Activated CD4-positive, alpha-beta T cell treated with anti-CD3 and anti-CD28 coated beads, Interleukin-2, amount 10 ng/mL, durations not matched to agents 7 days and 5 days (primary cell): Measurements from ENCODE around the gene MCF2L2. TPM values are rescaled to one million over a fixed set of nuclear protein-coding genes. Genes with fewer than 3 reads are reported as not detected.

Experiments
- CTCF ChIA-PET: fragments of 350-600 bp; sonication (Branson Sonifier 250); formaldehyde crosslinking; loops from one replicate; lab custom pipeline; 2021; ENCODE audit warnings: antibody characterized with exemption; lab: Charles Lee
- POLR2A ChIA-PET: fragments of 350-600 bp; sonication (Branson Sonifier 250); formaldehyde crosslinking; loops from one replicate; lab custom pipeline; 2021; ENCODE audit warnings: antibody characterized with exemption; lab: Charles Lee
- DNase-seq: peaks from one replicate; pipeline ENCODE4 v3.0.0-alpha.2; 2020
- H3K27ac Mint-ChIP-seq: one replicate; pipeline ENCODE4 v1.8.0; 2021; ENCODE audit warnings: mild to moderate bottlenecking, moderate library complexity, mixed read lengths
- H3K27me3 Mint-ChIP-seq: one replicate; pipeline ENCODE4 v1.8.0; 2021; ENCODE audit warnings: mixed read lengths
- H3K36me3 Mint-ChIP-seq: one replicate; pipeline ENCODE4 v1.8.0; 2021; ENCODE audit warnings: low read depth, mixed read lengths
- H3K4me1 Mint-ChIP-seq: one replicate; pipeline ENCODE4 v1.8.0; 2021; ENCODE audit warnings: mixed read lengths
- H3K4me3 Mint-ChIP-seq: one replicate; pipeline ENCODE4 v1.8.0; 2021; ENCODE audit warnings: mild to moderate bottlenecking, moderate library complexity, mixed read lengths
- H3K9me3 Mint-ChIP-seq: one replicate; pipeline ENCODE4 v1.8.0; 2021; ENCODE audit warnings: mixed read lengths
- total RNA-seq, 2 experiments: library from RNA; stranded (reverse); gene quantifications; one replicate each; pipeline ENCODE4 v1.2.3, GENCODE V29; 2021

MCF2L2 gene
- total RNA-seq, 2 experiments from 2014 or later: 3.6 to 5.4 TPM

DNA sequence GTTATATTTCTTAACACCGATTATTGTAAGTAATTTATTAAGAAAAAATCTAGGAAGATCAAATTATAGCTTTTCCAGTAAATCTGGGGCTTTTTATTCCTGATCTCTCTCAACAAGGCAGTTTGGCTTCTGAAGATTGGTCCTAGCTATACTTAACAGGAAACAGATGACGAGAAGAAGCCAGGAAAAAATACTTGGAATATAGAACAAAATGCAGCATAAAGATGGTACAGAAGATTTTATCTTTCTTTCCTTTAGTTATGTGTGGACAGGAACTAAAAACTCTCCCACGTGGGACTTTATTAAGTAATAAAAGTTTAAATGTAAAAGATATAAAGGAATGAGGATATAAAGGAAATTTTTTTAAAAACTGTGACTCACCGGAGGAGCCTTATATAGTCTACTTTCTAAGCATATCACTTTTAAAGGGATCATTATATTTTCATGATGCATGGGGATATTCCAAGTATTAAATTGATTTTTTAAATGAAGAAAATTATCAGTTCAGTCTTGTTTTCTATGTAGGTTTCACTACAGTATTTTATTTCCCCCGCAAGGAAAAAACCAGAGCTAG, 167.2 kb downstream of the MCF2L2 start:
- DNase-seq: no peak
- peaks cover 2% of the 10 kb centered on the region for H3K4me1 Mint-ChIP-seq
- H3K4me3 Mint-ChIP-seq: no peak overlapping the region
- no peak overlapping the region for H3K27ac Mint-ChIP-seq
- H3K36me3 Mint-ChIP-seq: no peaks in the 10 kb centered on the region
- H3K27me3 Mint-ChIP-seq: no peaks in the 10 kb centered on the region
- CTCF ChIA-PET: no interaction called here
- POLR2A ChIA-PET: interaction anchor here (0.7 kb wide), 1 partner anchor 37 kb away, joined by 3 read pairs; no protein-coding TSS in a partner anchor
- no peaks in the 10 kb centered on the region for H3K9me3 Mint-ChIP-seq

DNA sequence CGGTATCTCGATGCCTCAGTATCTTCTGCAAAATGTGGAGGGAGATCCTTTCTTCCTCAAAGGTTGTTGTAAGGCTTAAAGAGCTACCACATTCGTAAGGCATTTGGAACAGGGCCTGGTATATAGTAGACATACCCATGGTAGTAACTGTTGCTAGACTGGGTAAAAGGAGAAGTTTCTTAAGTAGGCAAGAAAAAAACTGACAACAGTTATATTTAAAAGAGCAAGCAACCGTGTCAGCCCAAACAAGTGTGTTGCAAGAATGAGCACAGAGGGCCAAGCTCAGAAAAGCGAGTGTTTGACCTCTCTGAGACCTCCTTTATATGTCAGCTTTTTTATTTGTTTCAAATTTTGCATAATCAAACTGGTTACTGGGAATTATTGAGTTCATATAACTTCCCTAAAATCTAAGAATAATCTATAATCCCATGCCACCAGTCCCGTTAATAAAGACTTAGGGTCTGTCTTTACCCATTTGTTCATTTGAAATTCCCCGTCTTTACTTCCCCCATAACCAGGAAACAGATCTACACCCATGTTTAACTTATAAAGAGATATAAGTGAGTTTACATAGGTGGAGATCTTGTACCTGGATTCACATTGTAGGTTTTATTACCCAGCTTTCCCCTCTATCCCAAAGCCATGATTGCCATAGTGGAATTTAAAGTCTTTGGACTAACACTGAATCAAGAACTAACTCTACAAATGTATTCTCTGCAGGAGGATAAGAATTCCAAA, 168.1 kb downstream of the MCF2L2 start:
- Mint-ChIP-seq H3K4me3 (no peak overlapping the region), H3K4me1 (peaks cover 2% of the 10 kb centered on the region), H3K27me3 (peaks cover 4% of the 10 kb centered on the region), H3K27ac (no peak overlapping the region), H3K36me3 (no peaks in the 10 kb centered on the region), H3K9me3 (no peaks in the 10 kb centered on the region)
- POLR2A ChIA-PET: interaction anchor here (0.7 kb wide), 1 partner anchor 36 kb away, joined by 3 read pairs; no protein-coding TSS in a partner anchor
- CTCF ChIA-PET: no interaction called here
- DNase-seq: no peak

- Mint-ChIP-seq H3K27ac (no peak overlapping the region), H3K27me3 (peaks cover 11% of the 10 kb centered on the region), H3K4me1 (peaks cover 9% of the 10 kb centered on the region), H3K36me3 (no peaks in the 10 kb centered on the region), H3K4me3 (no peak overlapping the region), H3K9me3 (no peaks in the 10 kb centered on the region)
- no peak for DNase-seq
- POLR2A ChIA-PET: interaction anchor here (0.6 kb wide), 1 partner anchor 293 kb away, joined by 4 read pairs; no protein-coding TSS in a partner anchor
- CTCF ChIA-PET: interaction anchor here (1.3 kb wide), 1 partner anchor 40 kb away, joined by 3 read pairs; no protein-coding TSS in a partner anchor
Measured at GRCh38 chr3:183259621-183260020, 168.8 kb downstream of the MCF2L2 start.

- CTCF ChIA-PET: interaction anchor here (0.6 to 1.6 kb wide), 4 partner anchors 9 to 196 kb away, joined by 3 to 7 read pairs (median 3); no protein-coding TSS in a partner anchor
- no peak overlapping the region for H3K4me3 Mint-ChIP-seq
- H3K27ac Mint-ChIP-seq: no peak overlapping the region
- H3K9me3 Mint-ChIP-seq: no peaks in the 10 kb centered on the region
- peaks cover 12% of the 10 kb centered on the region for H3K27me3 Mint-ChIP-seq
- POLR2A ChIA-PET: interaction anchor here (0.6 kb wide), 1 partner anchor 293 kb away, joined by 4 read pairs; no protein-coding TSS in a partner anchor
- H3K36me3 Mint-ChIP-seq: no peaks in the 10 kb centered on the region
- DNase-seq: no peak
- peaks cover 9% of the 10 kb centered on the region for H3K4me1 Mint-ChIP-seq
Measured at GRCh38 chr3:183259087-183259486, 169.3 kb downstream of the MCF2L2 start.

GRCh38 chr3:183255348-183255730, 173.1 kb downstream of the MCF2L2 start:
- Mint-ChIP-seq H3K9me3 (no peaks in the 10 kb centered on the region), H3K27ac (no peak overlapping the region), H3K36me3 (no peaks in the 10 kb centered on the region), H3K4me3 (peak overlapping the region; percentile 64), H3K4me1 (peaks cover 12% of the 10 kb centered on the region), H3K27me3 (peaks cover 16% of the 10 kb centered on the region)
- ChIA-PET CTCF (interaction anchor here (1.3 kb wide), 1 partner anchor 57 kb away, joined by 3 read pairs; no protein-coding TSS in a partner anchor), POLR2A (no interaction called here)
- no peak for DNase-seq

DNA sequence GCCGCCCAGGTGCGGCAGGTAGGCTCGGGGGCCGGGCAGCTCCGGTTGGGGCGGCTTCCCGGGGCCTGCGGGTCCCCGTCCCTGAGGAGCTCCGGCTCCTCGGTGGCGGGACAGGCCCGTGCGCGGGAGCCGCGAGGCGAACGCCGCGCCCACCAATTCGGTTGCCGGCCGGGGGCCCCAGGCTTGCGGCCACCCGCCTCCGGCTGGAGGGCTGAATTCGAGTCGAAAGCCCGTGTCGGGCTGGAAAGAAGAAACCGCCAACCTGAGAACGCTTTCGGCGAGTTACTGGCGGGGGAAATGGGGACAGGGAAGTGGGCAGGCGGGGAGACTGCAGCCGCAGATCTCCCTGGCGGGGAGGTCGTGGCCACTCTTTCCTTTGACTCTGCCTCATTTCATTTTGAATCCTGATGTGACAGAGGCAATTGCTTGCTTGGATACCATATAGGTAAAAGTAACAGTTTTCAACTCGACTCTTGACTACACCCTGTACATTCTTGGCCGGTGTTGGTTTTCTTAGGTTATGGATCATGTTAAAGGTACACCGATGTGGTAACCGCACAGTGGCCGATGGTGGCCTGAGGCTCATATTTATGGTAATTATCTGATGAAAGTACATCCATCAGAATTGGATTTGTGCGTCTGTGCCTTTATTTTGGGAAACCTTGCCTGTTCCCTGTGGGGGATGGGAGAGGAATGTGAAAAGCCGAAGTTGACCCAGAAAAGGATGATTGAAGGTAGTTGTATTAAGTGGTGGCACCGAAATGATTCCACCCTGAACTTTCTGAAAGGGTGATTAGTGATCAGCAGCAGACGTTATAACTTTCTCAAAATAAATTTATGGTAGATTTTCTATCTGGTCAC, 173.7 kb downstream of the MCF2L2 start:
- Mint-ChIP-seq H3K9me3 (no peaks in the 10 kb centered on the region), H3K4me1 (peaks cover 12% of the 10 kb centered on the region), H3K4me3 (peak overlapping the region; percentile 64), H3K27ac (peak overlapping the region; percentile 61), H3K27me3 (peaks cover 16% of the 10 kb centered on the region), H3K36me3 (no peaks in the 10 kb centered on the region)
- CTCF ChIA-PET: interaction anchor here (0.8 to 1.3 kb wide), 3 partner anchors 11 to 110 kb away, joined by 3 read pairs; no protein-coding TSS in a partner anchor
- POLR2A ChIA-PET: no interaction called here
- DNase-seq: no peak

DNA sequence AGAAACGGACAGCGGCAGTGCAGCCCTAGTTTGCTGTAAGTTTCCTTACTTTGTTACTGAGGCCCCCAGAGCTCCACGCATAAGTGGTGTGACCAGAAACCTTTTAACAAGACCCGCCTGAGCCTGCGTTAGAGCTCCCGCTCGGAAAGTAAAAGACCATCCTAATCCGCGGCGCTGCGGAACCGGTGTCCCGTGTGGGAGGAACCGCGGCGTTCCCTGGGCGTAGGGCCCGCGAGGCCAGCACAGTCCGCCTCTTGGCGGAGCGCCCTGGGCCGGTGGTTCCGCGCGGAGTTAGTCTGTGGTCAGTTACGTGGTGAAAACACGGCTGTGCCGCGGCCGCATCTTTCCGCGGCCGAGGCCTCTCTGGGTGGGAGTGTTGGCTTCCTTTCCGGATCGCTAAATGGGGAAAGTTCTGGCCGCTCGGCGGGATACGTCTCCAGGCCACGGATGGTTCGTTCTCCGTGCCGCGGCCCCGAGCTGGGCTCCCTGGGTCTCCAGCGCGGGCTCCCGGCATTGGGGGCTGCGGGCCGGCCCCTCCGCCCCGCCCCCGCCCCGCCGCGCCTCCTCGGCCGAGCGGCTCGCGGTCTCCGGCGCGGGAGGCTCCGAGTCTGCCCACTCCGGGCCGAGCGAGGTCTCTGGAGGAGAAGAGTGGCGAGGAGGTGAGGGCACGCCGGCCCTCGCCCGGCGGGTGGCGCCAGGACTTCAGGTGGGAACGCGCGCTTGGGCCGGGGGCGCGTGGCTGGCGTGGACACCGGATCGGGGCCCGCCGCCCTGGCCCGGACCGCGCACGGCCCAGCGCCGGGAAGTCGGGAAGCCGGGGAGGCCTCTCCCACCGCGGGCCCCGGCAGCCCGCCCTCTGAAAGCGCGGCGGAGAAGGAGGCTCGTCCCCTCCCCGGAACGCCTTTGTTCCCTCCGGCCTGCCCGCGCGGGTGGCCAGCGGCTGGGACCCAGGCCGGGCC, 174.6 kb downstream of the MCF2L2 start:
- H3K4me1 Mint-ChIP-seq: peaks cover 12% of the 10 kb centered on the region
- H3K4me3 Mint-ChIP-seq: peak overlapping the region; percentile 71
- peaks cover 16% of the 10 kb centered on the region for H3K27me3 Mint-ChIP-seq
- POLR2A ChIA-PET: interaction anchor here (0.6 kb wide), 1 partner anchor 1694 kb away, joined by 3 read pairs; no protein-coding TSS in a partner anchor
- CTCF ChIA-PET: interaction anchor here (0.7 to 1.3 kb wide), 7 partner anchors 12 to 188 kb away, joined by 3 read pairs; no protein-coding TSS in a partner anchor
- H3K36me3 Mint-ChIP-seq: no peaks in the 10 kb centered on the region
- DNase-seq: no peak
- H3K27ac Mint-ChIP-seq: no peak overlapping the region
- no peaks in the 10 kb centered on the region for H3K9me3 Mint-ChIP-seq

- CTCF ChIA-PET: interaction anchor here (0.7 to 1.3 kb wide), 6 partner anchors 13 to 188 kb away, joined by 3 read pairs; no protein-coding TSS in a partner anchor
- Mint-ChIP-seq H3K27ac (no peak within 1 kb of the TSS), H3K36me3 (no peaks in the 10 kb centered on the region), H3K4me3 (peak within 1 kb of the TSS; percentile 71), H3K4me1 (peaks cover 12% of the 10 kb centered on the region), H3K27me3 (peaks cover 16% of the 10 kb centered on the region), H3K9me3 (no peaks in the 10 kb centered on the region)
- POLR2A ChIA-PET: interaction anchor here (0.6 kb wide), 1 partner anchor 1695 kb away, joined by 3 read pairs; no protein-coding TSS in a partner anchor
- peak; percentile 30 for DNase-seq
Measured at GRCh38 chr3:183252973-183253527, 175.4 kb downstream of the MCF2L2 start, which contains the start of gene B3GNT5. TSS of gene B3GNT5 (plus strand) at chr3:183253253. CDS start at chr3:183269799, 16,546 bp downstream.

GRCh38 chr3:183252118-183252782, 176.2 kb downstream of the MCF2L2 start:
- no peaks in the 10 kb centered on the region for H3K36me3 Mint-ChIP-seq
- H3K4me3 Mint-ChIP-seq: peak overlapping the region; percentile 54
- ChIA-PET POLR2A (no interaction called here), CTCF (interaction anchor here (0.8 to 1.3 kb wide), 3 partner anchors 12 to 113 kb away, joined by 3 read pairs; no protein-coding TSS in a partner anchor)
- H3K27ac Mint-ChIP-seq: no peak overlapping the region
- DNase-seq: no peak
- peaks cover 12% of the 10 kb centered on the region for H3K4me1 Mint-ChIP-seq
- H3K27me3 Mint-ChIP-seq: peaks cover 16% of the 10 kb centered on the region
- no peaks in the 10 kb centered on the region for H3K9me3 Mint-ChIP-seq

GRCh38 chr3:183249006-183249718, 179.3 kb downstream of the MCF2L2 start:
- Mint-ChIP-seq H3K4me3 (no peak overlapping the region), H3K4me1 (peaks cover 4% of the 10 kb centered on the region), H3K27ac (no peak overlapping the region), H3K27me3 (peaks cover 4% of the 10 kb centered on the region), H3K9me3 (peaks cover 2% of the 10 kb centered on the region), H3K36me3 (no peaks in the 10 kb centered on the region)
- DNase-seq: no peak
- CTCF ChIA-PET: interaction anchor here (0.6 to 0.7 kb wide), 2 partner anchors 9 to 130 kb away, joined by 3 to 4 read pairs; no protein-coding TSS in a partner anchor
- POLR2A ChIA-PET: no interaction called here
